ENCODE results near the gene TP53TG5. TPM values are rescaled to one million over a fixed set of nuclear protein-coding genes. Genes with fewer than 3 reads are reported as not detected.

TP53TG5 gene
- total RNA-seq, 1 donor from 2014 or later: not detected

DNA sequence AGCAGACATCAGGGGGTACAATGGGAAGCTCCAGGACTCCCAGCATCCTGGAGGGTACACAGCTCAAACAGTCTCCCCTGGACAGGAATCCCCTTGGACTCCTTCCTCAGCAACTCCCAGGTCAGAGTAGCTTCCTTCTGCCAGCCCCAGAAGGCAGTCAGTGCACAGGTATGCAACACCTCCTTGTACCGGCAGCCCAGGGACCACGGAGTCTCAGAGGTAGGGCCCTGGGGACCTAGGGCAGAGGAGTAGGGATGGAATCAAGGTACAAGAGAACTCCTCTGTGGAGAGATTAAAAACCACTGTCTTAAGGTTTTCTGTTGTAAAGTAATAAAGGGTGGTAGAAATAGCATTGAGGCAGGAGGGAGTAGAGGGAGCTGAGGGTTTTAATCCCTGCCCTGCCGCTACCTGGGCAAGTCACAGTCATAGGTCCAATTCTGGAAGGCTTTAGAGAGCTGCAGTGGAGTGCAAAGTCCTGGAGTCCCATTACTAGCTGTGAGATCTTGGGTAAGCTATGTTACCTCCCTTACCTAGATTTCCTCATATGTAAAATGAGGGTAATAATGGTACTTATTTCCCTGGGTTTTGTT lies 7.5 kb downstream of the TP53TG5 start:
- Histone ChIP-seq H3K4me3 (no peak overlapping the region), H4K20me1 (ENCODE audit: low read depth) (no peaks in the 10 kb centered on the region), H2AFZ (replicated peaks) (no peak overlapping the region), H3K4me2 (no peak overlapping the region), H3K9ac (no peak overlapping the region), H3K4me1 (no peaks in the 10 kb centered on the region), H3K27me3 (peaks cover 17% of the 10 kb centered on the region), H3F3A (ENCODE audit: low read depth) (no peaks in the 10 kb centered on the region), H3K27ac (no peak overlapping the region), H3K79me2 (ENCODE audit: low read depth) (peaks cover 2% of the 10 kb centered on the region), H3K36me3 (no peaks in the 10 kb centered on the region), H3K9me3 (ENCODE audit: low read depth) (no peaks in the 10 kb centered on the region)
- Mint-ChIP-seq H3K36me3 (peaks cover 5% of the 10 kb centered on the region), H3K27me3 (ENCODE audit: insufficient read depth, low read depth) (peaks cover 3% of the 10 kb centered on the region), H3K4me1 (peaks cover 10% of the 10 kb centered on the region), H3K27ac (no peak overlapping the region), H3K9me3 (no peaks in the 10 kb centered on the region), H3K4me3 (no peak overlapping the region)
- no peak for DNase-seq (ENCODE audit: low spot score)
- TF ChIP-seq, protein P1, sequence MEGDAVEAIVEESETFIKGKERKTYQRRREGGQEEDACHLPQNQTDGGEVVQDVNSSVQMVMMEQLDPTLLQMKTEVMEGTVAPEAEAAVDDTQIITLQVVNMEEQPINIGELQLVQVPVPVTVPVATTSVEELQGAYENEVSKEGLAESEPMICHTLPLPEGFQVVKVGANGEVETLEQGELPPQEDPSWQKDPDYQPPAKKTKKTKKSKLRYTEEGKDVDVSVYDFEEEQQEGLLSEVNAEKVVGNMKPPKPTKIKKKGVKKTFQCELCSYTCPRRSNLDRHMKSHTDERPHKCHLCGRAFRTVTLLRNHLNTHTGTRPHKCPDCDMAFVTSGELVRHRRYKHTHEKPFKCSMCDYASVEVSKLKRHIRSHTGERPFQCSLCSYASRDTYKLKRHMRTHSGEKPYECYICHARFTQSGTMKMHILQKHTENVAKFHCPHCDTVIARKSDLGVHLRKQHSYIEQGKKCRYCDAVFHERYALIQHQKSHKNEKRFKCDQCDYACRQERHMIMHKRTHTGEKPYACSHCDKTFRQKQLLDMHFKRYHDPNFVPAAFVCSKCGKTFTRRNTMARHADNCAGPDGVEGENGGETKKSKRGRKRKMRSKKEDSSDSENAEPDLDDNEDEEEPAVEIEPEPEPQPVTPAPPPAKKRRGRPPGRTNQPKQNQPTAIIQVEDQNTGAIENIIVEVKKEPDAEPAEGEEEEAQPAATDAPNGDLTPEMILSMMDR (IDR thresholded peaks at IDR 0.05): no peak
- TF ChIP-seq EZH2 (IDR thresholded peaks at IDR 0.05): no peak
- TF ChIP-seq EZH2phosphoT487 (IDR thresholded peaks at IDR 0.05): no peak

DNA sequence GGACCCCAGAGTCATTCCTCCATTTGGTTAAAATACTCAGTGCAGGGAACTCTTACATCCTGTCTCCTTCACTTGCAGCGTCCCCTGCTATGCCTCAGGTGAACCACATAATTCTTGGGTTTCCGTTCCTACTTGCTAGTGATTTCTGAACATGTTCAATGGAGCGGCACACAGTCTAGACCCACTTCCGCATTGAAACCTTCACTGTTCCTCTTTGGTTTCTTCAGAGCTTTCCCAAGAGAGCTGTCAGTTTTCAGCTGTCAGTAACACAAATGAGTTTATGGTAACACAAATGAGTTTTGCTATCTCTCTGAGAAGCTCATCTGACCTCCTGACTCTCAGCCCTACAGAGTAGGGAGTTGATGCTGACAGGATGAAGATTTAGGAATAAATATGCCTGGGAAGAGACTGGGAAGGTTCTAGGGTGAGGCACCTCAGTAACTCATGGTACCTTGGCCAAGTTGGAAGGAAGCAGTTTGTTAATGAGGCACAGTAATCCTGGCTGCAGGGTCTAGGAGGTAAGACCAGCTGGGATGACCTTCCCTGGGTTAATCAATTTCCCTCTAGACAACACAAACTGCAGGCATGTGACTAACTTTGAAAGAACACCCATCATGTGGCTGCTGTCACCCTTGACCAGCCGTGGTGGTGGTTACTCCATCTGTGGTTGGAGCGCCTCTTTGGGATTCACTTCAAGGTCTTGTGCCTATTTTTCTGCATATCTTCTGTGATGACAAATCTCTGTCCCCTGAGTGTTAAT lies 9.7 kb downstream of the TP53TG5 start:
- Mint-ChIP-seq H3K4me3 (no peak overlapping the region), H3K27me3 (ENCODE audit: insufficient read depth, low read depth) (no peaks in the 10 kb centered on the region)
- DNase-seq (ENCODE audit: low spot score): no peak

DNA sequence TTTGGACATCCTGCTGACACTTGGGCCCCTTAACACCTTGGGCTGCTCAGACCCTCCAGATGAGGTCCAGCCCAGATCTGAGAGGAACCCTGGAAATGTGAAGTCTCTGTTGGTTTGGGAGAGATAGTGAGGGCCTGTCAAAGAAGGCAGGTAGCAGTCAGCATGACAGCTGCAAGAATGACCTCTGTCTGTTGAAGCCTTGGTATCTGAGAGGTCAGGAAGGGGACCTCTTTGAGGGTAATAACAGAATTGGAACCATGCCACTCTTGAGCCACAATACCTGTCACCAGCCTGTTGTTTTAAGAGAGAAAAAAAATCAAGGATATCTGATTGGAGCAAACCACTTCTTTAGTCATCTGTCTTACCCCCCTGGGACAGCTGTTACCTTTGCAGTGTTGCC lies 11.0 kb downstream of the TP53TG5 start:
- Histone ChIP-seq H3K9ac (no peak overlapping the region), H3K79me2 (ENCODE audit: low read depth) (peaks cover 22% of the 10 kb centered on the region), H3K27me3 (peaks cover 1% of the 10 kb centered on the region), H4K20me1 (ENCODE audit: low read depth) (peaks cover 15% of the 10 kb centered on the region), H3K9me3 (ENCODE audit: low read depth) (no peaks in the 10 kb centered on the region), H3F3A (ENCODE audit: low read depth) (peaks cover 5% of the 10 kb centered on the region), H3K36me3 (no peaks in the 10 kb centered on the region), H2AFZ (replicated peaks) (no peak overlapping the region), H3K4me2 (no peak overlapping the region), H3K27ac (no peak overlapping the region), H3K4me1 (peaks cover 14% of the 10 kb centered on the region), H3K4me3 (no peak overlapping the region)
- no peak overlapping the region for H3K27ac Mint-ChIP-seq
- TF ChIP-seq, protein P1 (IDR thresholded peaks at IDR 0.05): no peak
- TF ChIP-seq EZH2phosphoT487 (IDR thresholded peaks at IDR 0.05) (no peak), EZH2 (IDR thresholded peaks at IDR 0.05) (no peak)
- H3K4me1 Mint-ChIP-seq: peaks cover 25% of the 10 kb centered on the region
- no peaks in the 10 kb centered on the region for H3K9me3 Mint-ChIP-seq
- H3K36me3 Mint-ChIP-seq: peaks cover 10% of the 10 kb centered on the region
- DNase-seq (ENCODE audit: low spot score): no peak
- no peaks in the 10 kb centered on the region for H3K27me3 Mint-ChIP-seq (ENCODE audit: insufficient read depth, low read depth)
- no peak overlapping the region for H3K4me3 Mint-ChIP-seq

More for the DNA sequence above, 9.7 kb downstream of the TP53TG5 start:
- H3K4me1 Mint-ChIP-seq: peaks cover 20% of the 10 kb centered on the region
- H4K20me1 ChIP-seq (ENCODE audit: low read depth): peaks cover 15% of the 10 kb centered on the region
- peaks cover 14% of the 10 kb centered on the region for H3K27me3 ChIP-seq
- no peaks in the 10 kb centered on the region for H3K36me3 ChIP-seq
- peaks cover 5% of the 10 kb centered on the region for H3F3A ChIP-seq (ENCODE audit: low read depth)
- H3K9ac ChIP-seq: no peak overlapping the region
- H3K79me2 ChIP-seq (ENCODE audit: low read depth): peaks cover 21% of the 10 kb centered on the region
- no peak overlapping the region for H3K4me3 ChIP-seq
- peaks cover 14% of the 10 kb centered on the region for H3K4me1 ChIP-seq
- H3K9me3 ChIP-seq (ENCODE audit: low read depth): no peaks in the 10 kb centered on the region
- H3K27ac Mint-ChIP-seq: no peak overlapping the region
- no peak overlapping the region for H2AFZ ChIP-seq (replicated peaks)
- H3K27ac ChIP-seq: no peak overlapping the region
- no peaks in the 10 kb centered on the region for H3K9me3 Mint-ChIP-seq
- H3K36me3 Mint-ChIP-seq: peaks cover 10% of the 10 kb centered on the region
- TF ChIP-seq EZH2 (IDR thresholded peaks at IDR 0.05): no peak
- TF ChIP-seq, protein P1 (IDR thresholded peaks at IDR 0.05): no peak
- no peak for TF ChIP-seq EZH2phosphoT487 (IDR thresholded peaks at IDR 0.05)
- H3K4me2 ChIP-seq: no peak overlapping the region
